ENCODE data around the gene CCL11.
"Not testable (repeated sequence)": the region's sequence is repeated elsewhere in the genome, so short reads cannot be mapped to it uniquely, and the experiment has no call there.

CCL11 gene

DNA sequence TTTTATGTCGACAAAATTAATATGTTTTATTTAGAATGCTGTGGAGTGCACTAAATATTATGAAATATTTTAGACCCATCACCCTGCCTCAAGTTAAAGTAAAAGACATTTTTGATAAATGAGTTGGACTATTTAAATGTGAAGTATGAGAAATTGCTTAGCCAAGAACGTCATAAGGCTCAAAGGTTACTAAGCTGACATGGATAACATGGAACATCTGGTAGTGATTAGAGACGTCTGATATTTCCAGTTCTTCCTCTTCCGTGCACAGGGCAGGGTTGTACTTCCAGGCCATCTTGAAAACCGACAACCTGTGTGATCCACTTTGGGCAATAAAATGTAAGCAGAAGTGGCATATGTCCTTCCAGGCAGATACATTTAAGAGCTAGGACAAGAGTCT lies 26.5 kb downstream of the CCL11 start:
- DNase-seq, result no peak

DNA sequence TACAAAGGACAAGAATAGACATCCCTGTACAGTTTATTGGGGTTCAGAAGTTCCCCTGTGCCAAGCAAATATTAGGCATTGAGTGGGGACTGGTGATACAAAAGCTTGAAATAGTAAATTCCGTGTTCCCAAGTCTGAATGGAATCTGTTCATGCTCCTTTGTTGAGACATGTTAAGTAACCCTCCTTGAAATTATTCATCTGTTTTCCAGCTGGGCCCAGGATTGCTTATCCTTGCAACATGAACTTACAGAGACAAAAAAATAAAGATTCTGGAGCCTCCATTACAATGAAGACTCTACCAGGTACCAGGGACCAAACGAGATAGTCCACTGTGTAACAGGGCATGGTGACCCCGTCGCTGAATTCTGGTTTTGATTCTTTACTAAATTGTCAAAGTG lies 27.6 kb downstream of the CCL11 start:
- no peak for DNase-seq

DNA sequence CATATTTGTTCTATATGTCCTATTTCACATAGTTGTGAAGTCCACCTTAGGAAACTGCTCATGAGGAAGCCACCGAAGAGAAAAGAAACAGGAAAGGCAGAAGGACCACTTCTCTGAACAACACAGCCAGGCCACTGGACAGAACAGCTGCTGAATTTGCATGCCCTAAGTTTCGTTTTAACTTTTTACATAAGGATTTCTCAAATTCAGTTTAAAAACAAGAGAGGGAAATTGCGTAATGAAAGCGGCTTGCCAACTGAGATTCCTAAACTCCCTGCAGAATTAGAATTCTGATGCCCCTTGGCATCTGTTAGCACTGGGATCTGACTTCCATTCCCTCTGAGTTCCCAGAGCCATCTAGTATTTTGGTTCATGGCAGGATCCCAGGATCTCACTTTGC lies 28.7 kb downstream of the CCL11 start:
- DNase-seq, result no peak

GRCh38 chr17:34318474-34318873 lies 32.9 kb downstream of the CCL11 start:
- peak; percentile 27 for DNase-seq

DNA sequence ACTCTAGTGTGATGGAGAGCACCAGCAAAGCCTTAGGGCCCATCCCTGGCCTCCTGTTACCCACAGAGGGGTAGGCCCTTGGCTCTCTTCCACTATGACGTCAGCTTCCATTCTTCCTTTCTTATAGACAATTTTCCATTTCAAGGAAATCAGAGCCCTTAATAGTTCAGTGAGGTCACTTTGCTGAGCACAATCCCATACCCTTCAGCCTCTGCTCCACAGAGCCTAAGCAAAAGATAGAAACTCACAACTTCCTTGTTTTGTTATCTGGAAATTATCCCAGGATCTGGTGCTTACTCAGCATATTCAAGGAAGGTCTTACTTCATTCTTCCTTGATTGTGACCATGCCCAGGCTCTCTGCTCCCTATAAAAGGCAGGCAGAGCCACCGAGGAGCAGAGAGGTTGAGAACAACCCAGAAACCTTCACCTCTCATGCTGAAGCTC lies 33.5 kb downstream of the CCL11 start, which contains the start of gene CCL8:
Gene CCL8, plus strand, starts transcription at position 397 of the 445 bp plus-strand sequence. CDS start 67 bp downstream, outside the sequence.
- DNase-seq, result no peak

- no peak for DNase-seq
These were observed 36.4 kb downstream of the CCL11 start for GRCh38 chr17:34321964-34322363.

- not testable (repeated sequence) for DNase-seq
These were observed 42.0 kb downstream of the CCL11 start for GRCh38 chr17:34327580-34327979.

DNA sequence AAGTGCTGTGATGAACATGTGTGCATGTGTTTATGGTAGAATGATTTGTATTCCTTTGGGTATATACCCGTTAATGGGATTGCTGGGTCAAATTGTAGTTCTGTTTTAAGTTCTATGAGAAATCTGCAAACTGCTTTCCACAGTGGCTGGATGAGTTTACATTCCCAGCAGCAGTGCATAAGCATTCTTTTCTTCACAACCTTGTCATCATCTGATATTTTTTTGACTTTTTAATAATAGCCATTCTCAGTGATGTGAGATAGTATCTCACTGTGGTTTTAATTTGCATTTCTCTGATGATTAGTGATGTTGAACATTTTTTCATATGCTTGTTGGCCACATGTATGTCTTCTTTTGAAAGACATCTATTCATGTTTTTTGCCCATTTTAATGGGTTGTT lies 52.2 kb downstream of the CCL11 start:
- no peak for DNase-seq

All from activated CD4-positive, alpha-beta T cell treated with anti-CD3 and anti-CD28 coated beads, Interleukin-2, Interleukin-6, amounts not matched to agents 100 ng/mL and 50 ng/mL, durations not matched to agents 16 hours and 8 hours (primary cell).